ENCODE data around the gene CHST8. TPM values are rescaled to one million over a fixed set of nuclear protein-coding genes. Genes with fewer than 3 reads are reported as not detected.

CHST8 gene
- total and polyA plus RNA-seq, 9 donors: 0.48 to 2.5 (median 1.0) TPM; not detected in 1

GRCh38 chr19:33819506-33819879 is 197.7 kb downstream of the CHST8 start:
- no peak for DNase-seq
- Histone ChIP-seq H3K9me3 (no peaks in the 10 kb centered on the region), H3K27ac (peak overlapping the region in 1 of 2 donors; percentile 65), H3K4me1 (ENCODE audit: insufficient read depth) (peaks cover 11% of the 10 kb centered on the region), H3K36me3 (no peaks in the 10 kb centered on the region), H3K4me3 (peak overlapping the region; percentile 34), H3K27me3 (no peaks in the 10 kb centered on the region)
- TF ChIP-seq POLR2A (IDR thresholded peaks at IDR 0.05) (no peak), CTCF (IDR thresholded peaks at IDR 0.05) (no peak), EP300 (IDR thresholded peaks at IDR 0.05) (no peak)
- intact Hi-C loops (cut with DNase I): no loop called here
- whole genome bisulfite sequencing, 3 donors: 54 to 56% (median 55%) methylated on average over 10 of the region's 10 CpGs

GRCh38 chr19:33819880-33820781 is 198.4 kb downstream of the CHST8 start:
- Histone ChIP-seq H3K27ac (peak overlapping the region; percentile 16 to 65), H3K4me3 (peak overlapping the region; percentile 34), H3K4me1 (ENCODE audit: insufficient read depth) (peaks cover 8% of the 10 kb centered on the region), H3K27me3 (no peaks in the 10 kb centered on the region), H3K9me3 (no peaks in the 10 kb centered on the region), H3K36me3 (no peaks in the 10 kb centered on the region)
- intact Hi-C loops (cut with DNase I): no loop called here
- TF ChIP-seq EP300 (IDR thresholded peaks at IDR 0.05): no peak
- no peak for TF ChIP-seq CTCF (IDR thresholded peaks at IDR 0.05)
- TF ChIP-seq POLR2A (IDR thresholded peaks at IDR 0.05): no peak
- DNase-seq: peak; percentile 60 to 80 (median 73)
- 7 to 10% (median 9%) methylated on average over 51 to 61 of the region's 61 CpGs for WGBS, 3 donors

GRCh38 chr19:33821871-33822270 is 200.1 kb downstream of the CHST8 start:
- WGBS, 3 donors: 63 to 71% (median 70%) methylated on average over 2 of the region's 2 CpGs
- intact Hi-C loops (cut with DNase I): no loop called here
- Histone ChIP-seq H3K9me3 (no peaks in the 10 kb centered on the region), H3K36me3 (no peaks in the 10 kb centered on the region), H3K27me3 (no peaks in the 10 kb centered on the region), H3K4me3 (no peak overlapping the region), H3K27ac (no peak overlapping the region), H3K4me1 (ENCODE audit: insufficient read depth) (peaks cover 8% of the 10 kb centered on the region)
- DNase-seq: no peak
- TF ChIP-seq CTCF (IDR thresholded peaks at IDR 0.05) (no peak), EP300 (IDR thresholded peaks at IDR 0.05) (no peak), POLR2A (IDR thresholded peaks at IDR 0.05) (no peak)

Other genes starting within 250 kb of the CHST8 start
- gene CEBPG, start 248.2 kb upstream of the CHST8 start, total RNA-seq: 10 to 100 TPM in 4 of 7 donors, 1 to 10 TPM in 3; 7.3 to 54.6 (median 12.0) TPM
- gene CEBPG, start 248.2 kb upstream of the CHST8 start, polyA plus RNA-seq: 10 to 100 TPM in 1 of 2 donors, 1 to 10 TPM in 1; 5.6 to 12.1 TPM
- gene PEPD, start 100.2 kb upstream of the CHST8 start, total RNA-seq: 10 to 100 TPM; 38.7 to 66.9 (median 62.2) TPM
- gene PEPD, start 100.2 kb upstream of the CHST8 start, polyA plus RNA-seq: 10 to 100 TPM; 50.8 to 57.7 TPM
- 10 to 100 TPM; 23.7 to 45.7 (median 33.4) TPM for gene KCTD15, start 174.9 kb downstream of the CHST8 start, total RNA-seq
- gene KCTD15, start 174.9 kb downstream of the CHST8 start, polyA plus RNA-seq: 10 to 100 TPM; 12.6 to 29.0 TPM